ENCODE results near the gene TRHDE. TPM values are rescaled to one million over a fixed set of nuclear protein-coding genes. Genes with fewer than 3 reads are reported as not detected.

TRHDE gene
- total RNA-seq, 2 donors from 2014 or later = 0.02 TPM; not detected in 1

- H3K27me3 Mint-ChIP-seq = no peaks in the 10 kb centered on the region
- ATAC-seq = no peak
- DNase-seq (ENCODE audit: low spot score) = no peak
These were observed 35.1 kb downstream of the TRHDE start for GRCh38 chr12:72307229-72307628.

GRCh38 chr12:72311946-72312345, 39.8 kb downstream of the TRHDE start:
- H3K4me1 Mint-ChIP-seq (ENCODE audit: low read depth in 2 of 2) = no peaks in the 10 kb centered on the region
- no peak for DNase-seq (ENCODE audit: low spot score)
- H3K36me3 Mint-ChIP-seq = no peaks in the 10 kb centered on the region
- peaks cover 9% of the 10 kb centered on the region for H3K9me3 Mint-ChIP-seq
- ATAC-seq = no peak
- no peaks in the 10 kb centered on the region for H3K27me3 Mint-ChIP-seq
- H3K4me3 Mint-ChIP-seq = no peak overlapping the region
- no peak overlapping the region for H3K27ac Mint-ChIP-seq

More at GRCh38 chr12:72307229-72307628, 35.1 kb downstream of the TRHDE start:
- Mint-ChIP-seq H3K27ac (no peak overlapping the region), H3K4me3 (no peak overlapping the region), H3K4me1 (ENCODE audit: low read depth in 2 of 2) (no peaks in the 10 kb centered on the region), H3K9me3 (peaks cover 13% of the 10 kb centered on the region), H3K36me3 (no peaks in the 10 kb centered on the region)

- DNase-seq (ENCODE audit: low spot score) (no peak), ATAC-seq (no peak)
- H3K9me3 Mint-ChIP-seq = peaks cover 11% of the 10 kb centered on the region
- no peaks in the 10 kb centered on the region for H3K4me1 Mint-ChIP-seq (ENCODE audit: low read depth in 2 of 2)
- no peak overlapping the region for H3K27ac Mint-ChIP-seq
- H3K4me3 Mint-ChIP-seq = no peak overlapping the region
- no peaks in the 10 kb centered on the region for H3K36me3 Mint-ChIP-seq
- no peaks in the 10 kb centered on the region for H3K27me3 Mint-ChIP-seq
These were observed 41.6 kb downstream of the TRHDE start for GRCh38 chr12:72313806-72314205.

GRCh38 chr12:72315858-72316257, 43.7 kb downstream of the TRHDE start:
- no peak for ATAC-seq

GRCh38 chr12:72318341-72318740, 46.2 kb downstream of the TRHDE start:
- H3K27ac Mint-ChIP-seq = no peak overlapping the region
- H3K27me3 Mint-ChIP-seq = no peaks in the 10 kb centered on the region
- no peak overlapping the region for H3K4me3 Mint-ChIP-seq
- peaks cover 8% of the 10 kb centered on the region for H3K9me3 Mint-ChIP-seq
- DNase-seq (ENCODE audit: low spot score) (no peak), ATAC-seq (no peak)
- H3K4me1 Mint-ChIP-seq (ENCODE audit: low read depth in 2 of 2) = no peaks in the 10 kb centered on the region
- H3K36me3 Mint-ChIP-seq = no peaks in the 10 kb centered on the region

More at GRCh38 chr12:72315858-72316257, 43.7 kb downstream of the TRHDE start:
- H3K27me3 Mint-ChIP-seq = no peaks in the 10 kb centered on the region
- no peak for DNase-seq (ENCODE audit: low spot score)
- no peak overlapping the region for H3K4me3 Mint-ChIP-seq
- H3K4me1 Mint-ChIP-seq (ENCODE audit: low read depth in 2 of 2) = no peaks in the 10 kb centered on the region
- no peak overlapping the region for H3K27ac Mint-ChIP-seq
- no peaks in the 10 kb centered on the region for H3K36me3 Mint-ChIP-seq
- peaks cover 8% of the 10 kb centered on the region for H3K9me3 Mint-ChIP-seq

- Mint-ChIP-seq H3K9me3 (peaks cover 9% of the 10 kb centered on the region), H3K27me3 (no peaks in the 10 kb centered on the region), H3K36me3 (no peaks in the 10 kb centered on the region), H3K27ac (no peak overlapping the region), H3K4me3 (no peak overlapping the region), H3K4me1 (ENCODE audit: low read depth in 2 of 2) (no peaks in the 10 kb centered on the region)
- DNase-seq (ENCODE audit: low spot score) (no peak), ATAC-seq (no peak)
These were observed 51.7 kb downstream of the TRHDE start for GRCh38 chr12:72323881-72324280.

GRCh38 chr12:72330301-72330700, 58.1 kb downstream of the TRHDE start:
- no peak overlapping the region for H3K4me3 Mint-ChIP-seq
- no peaks in the 10 kb centered on the region for H3K36me3 Mint-ChIP-seq
- H3K4me1 Mint-ChIP-seq (ENCODE audit: low read depth in 2 of 2) = no peaks in the 10 kb centered on the region
- DNase-seq (ENCODE audit: low spot score) (no peak), ATAC-seq (no peak)
- H3K9me3 Mint-ChIP-seq = peaks cover 4% of the 10 kb centered on the region
- no peak overlapping the region for H3K27ac Mint-ChIP-seq
- no peaks in the 10 kb centered on the region for H3K27me3 Mint-ChIP-seq

- Mint-ChIP-seq H3K4me3 (no peak overlapping the region), H3K9me3 (peaks cover 4% of the 10 kb centered on the region), H3K4me1 (ENCODE audit: low read depth in 2 of 2) (no peaks in the 10 kb centered on the region), H3K27ac (no peak overlapping the region), H3K36me3 (no peaks in the 10 kb centered on the region), H3K27me3 (no peaks in the 10 kb centered on the region)
- no peak for ATAC-seq
- DNase-seq (ENCODE audit: low spot score) = no peak
These were observed 58.6 kb downstream of the TRHDE start for GRCh38 chr12:72330784-72331183.

GRCh38 chr12:72337382-72337781, 65.2 kb downstream of the TRHDE start:
- Mint-ChIP-seq H3K36me3 (no peaks in the 10 kb centered on the region), H3K27ac (no peak overlapping the region), H3K9me3 (peaks cover 10% of the 10 kb centered on the region), H3K27me3 (no peaks in the 10 kb centered on the region), H3K4me1 (ENCODE audit: low read depth in 2 of 2) (no peaks in the 10 kb centered on the region), H3K4me3 (no peak overlapping the region)
- DNase-seq (ENCODE audit: low spot score) = no peak
- no peak for ATAC-seq

- H3K4me1 Mint-ChIP-seq (ENCODE audit: low read depth in 2 of 2) = no peaks in the 10 kb centered on the region
- H3K9me3 Mint-ChIP-seq = peaks cover 10% of the 10 kb centered on the region
- H3K27ac Mint-ChIP-seq = no peak overlapping the region
- H3K27me3 Mint-ChIP-seq = no peaks in the 10 kb centered on the region
- no peak overlapping the region for H3K4me3 Mint-ChIP-seq
- no peaks in the 10 kb centered on the region for H3K36me3 Mint-ChIP-seq
- no peak for DNase-seq (ENCODE audit: low spot score)
- no peak for ATAC-seq
These were observed 65.8 kb downstream of the TRHDE start for GRCh38 chr12:72337946-72338345.

GRCh38 chr12:72338437-72338836, 66.3 kb downstream of the TRHDE start:
- DNase-seq (ENCODE audit: low spot score) (no peak), ATAC-seq (no peak)
- Mint-ChIP-seq H3K4me3 (no peak overlapping the region), H3K27ac (no peak overlapping the region), H3K27me3 (no peaks in the 10 kb centered on the region), H3K4me1 (ENCODE audit: low read depth in 2 of 2) (no peaks in the 10 kb centered on the region), H3K36me3 (no peaks in the 10 kb centered on the region), H3K9me3 (peaks cover 10% of the 10 kb centered on the region)

- ATAC-seq = peak in 1 of 2 donors; percentile 52
- no peak overlapping the region for H3K4me3 Mint-ChIP-seq
These were observed 74.3 kb downstream of the TRHDE start for GRCh38 chr12:72346363-72346944.

GRCh38 chr12:72349491-72349890, 77.3 kb downstream of the TRHDE start:
- no peak for ATAC-seq
- H3K4me3 Mint-ChIP-seq = no peak overlapping the region

More at GRCh38 chr12:72346363-72346944, 74.3 kb downstream of the TRHDE start:
- H3K36me3 Mint-ChIP-seq = no peaks in the 10 kb centered on the region
- H3K9me3 Mint-ChIP-seq = peaks cover 3% of the 10 kb centered on the region
- H3K4me1 Mint-ChIP-seq (ENCODE audit: low read depth in 2 of 2) = no peaks in the 10 kb centered on the region
- H3K27me3 Mint-ChIP-seq = no peaks in the 10 kb centered on the region
- H3K27ac Mint-ChIP-seq = no peak overlapping the region
- DNase-seq (ENCODE audit: low spot score) = no peak

GRCh38 chr12:72359416-72359815, 87.2 kb downstream of the TRHDE start:
- peaks cover 15% of the 10 kb centered on the region for H3K9me3 Mint-ChIP-seq
- no peak for ATAC-seq
- H3K27ac Mint-ChIP-seq = no peak overlapping the region
- H3K36me3 Mint-ChIP-seq = no peaks in the 10 kb centered on the region
- H3K4me1 Mint-ChIP-seq (ENCODE audit: low read depth in 2 of 2) = no peaks in the 10 kb centered on the region
- H3K27me3 Mint-ChIP-seq = no peaks in the 10 kb centered on the region
- no peak for DNase-seq (ENCODE audit: low spot score)
- no peak overlapping the region for H3K4me3 Mint-ChIP-seq

More at GRCh38 chr12:72349491-72349890, 77.3 kb downstream of the TRHDE start:
- Mint-ChIP-seq H3K9me3 (peaks cover 8% of the 10 kb centered on the region), H3K27ac (no peak overlapping the region), H3K4me1 (ENCODE audit: low read depth in 2 of 2) (no peaks in the 10 kb centered on the region), H3K36me3 (no peaks in the 10 kb centered on the region), H3K27me3 (no peaks in the 10 kb centered on the region)
- no peak for DNase-seq (ENCODE audit: low spot score)

GRCh38 chr12:72365151-72365550, 93.0 kb downstream of the TRHDE start:
- Mint-ChIP-seq H3K9me3 (peaks cover 12% of the 10 kb centered on the region), H3K4me1 (ENCODE audit: low read depth in 2 of 2) (no peaks in the 10 kb centered on the region), H3K27ac (no peak overlapping the region), H3K27me3 (no peaks in the 10 kb centered on the region), H3K36me3 (no peaks in the 10 kb centered on the region), H3K4me3 (no peak overlapping the region)
- DNase-seq (ENCODE audit: low spot score) (no peak), ATAC-seq (no peak)

Data from natural killer cell treated with Interleukin-12 subunit alpha and Interleukin-12 subunit beta and Interleukin-15 and Interleukin-18, amount 100 ng/mL, for 72 hours (primary cell).